Astrocyte of the hippocampus (primary cell): ENCODE data around the gene TRIM9.

Experiments used
- DNase-seq: peaks from one replicate; pipeline ENCODE4 v3.0.0; 2011; ENCODE audit warnings: low read depth, low spot score

Gene TRIM9

GRCh38 chr14:51093371-51094281 is 1.3 kb downstream of the TRIM9 start:
- DNase-seq, result peak; percentile 46

- no peak for DNase-seq
Observed at GRCh38 chr14:51092965-51093364, 1.9 kb downstream of the TRIM9 start.

GRCh38 chr14:51089278-51089677 is 5.6 kb downstream of the TRIM9 start:
- DNase-seq, result no peak

GRCh38 chr14:51087031-51087441 is 7.9 kb downstream of the TRIM9 start:
- no peak for DNase-seq

GRCh38 chr14:51086044-51086443 is 8.9 kb downstream of the TRIM9 start:
- no peak for DNase-seq

- no peak for DNase-seq
Observed at GRCh38 chr14:51084962-51085361, 9.9 kb downstream of the TRIM9 start.

- no peak for DNase-seq
Observed at GRCh38 chr14:51084507-51084906, 10.4 kb downstream of the TRIM9 start.

GRCh38 chr14:51082349-51082748 is 12.6 kb downstream of the TRIM9 start:
- DNase-seq, result no peak

GRCh38 chr14:51081712-51082111 is 13.2 kb downstream of the TRIM9 start:
- DNase-seq, result no peak

- DNase-seq, result no peak
Observed at GRCh38 chr14:51081209-51081608, 13.7 kb downstream of the TRIM9 start.

- DNase-seq, result no peak
Observed at GRCh38 chr14:51080645-51081044, 14.3 kb downstream of the TRIM9 start.

- DNase-seq, result no peak
Observed at GRCh38 chr14:51079489-51079888, 15.4 kb downstream of the TRIM9 start.

- DNase-seq, result no peak
Observed at GRCh38 chr14:51079085-51079484, 15.8 kb downstream of the TRIM9 start.

- no peak for DNase-seq
Observed at GRCh38 chr14:51074701-51075385, 20.1 kb downstream of the TRIM9 start.

- no peak for DNase-seq
Observed at GRCh38 chr14:51073731-51074130, 21.2 kb downstream of the TRIM9 start.

- no peak for DNase-seq
Observed at GRCh38 chr14:51072976-51073375, 21.9 kb downstream of the TRIM9 start.

GRCh38 chr14:51071857-51072256 is 23.0 kb downstream of the TRIM9 start:
- DNase-seq, result peak; percentile 28

GRCh38 chr14:51070726-51071125 is 24.2 kb downstream of the TRIM9 start:
- DNase-seq, result no peak

GRCh38 chr14:51069055-51069454 is 25.9 kb downstream of the TRIM9 start:
- peak; percentile 15 for DNase-seq

GRCh38 chr14:51068268-51068667 is 26.6 kb downstream of the TRIM9 start:
- DNase-seq, result no peak

GRCh38 chr14:51067295-51067694 is 27.6 kb downstream of the TRIM9 start:
- no peak for DNase-seq

- no peak for DNase-seq
Observed at GRCh38 chr14:51066576-51066975, 28.3 kb downstream of the TRIM9 start.

- no peak for DNase-seq
Observed at GRCh38 chr14:51059032-51059431, 35.9 kb downstream of the TRIM9 start.
